Body of pancreas (tissue), 4 donors: ENCODE results near the gene LYRM4.

Source experiments
- CTCF ChIP-seq, 7 experiments: fragments of 450-650 bp in 4 of 7; fragments of 200-600 bp in 3 of 7; sonication (generic) in 3 of 7; IDR thresholded peaks; one replicate each; pipeline ENCODE4 v1.5.1; 2016 to 2019; ENCODE audit warnings: antibody characterized with exemption in 7 of 7
- POLR2A ChIP-seq, 3 donors: fragments of 450-650 bp; IDR thresholded peaks; one replicate each; pipeline ENCODE4 v1.6.1; 2016; ENCODE audit warnings: antibody characterized with exemption in 3 of 3, mild to moderate bottlenecking in 2 of 3

- TF ChIP-seq POLR2A (IDR thresholded peaks at IDR 0.05) (no peak), CTCF (IDR thresholded peaks at IDR 0.05) (no peak)
These were observed 80.8 kb downstream of the LYRM4 start for GRCh38 chr6:5179917-5180316.
